ENCODE measurements around the gene FAM53B.
"Not testable (repeated sequence)": the region's sequence is repeated elsewhere in the genome, so short reads cannot be mapped to it uniquely, and the experiment has no call there.

FAM53B gene, protein sequence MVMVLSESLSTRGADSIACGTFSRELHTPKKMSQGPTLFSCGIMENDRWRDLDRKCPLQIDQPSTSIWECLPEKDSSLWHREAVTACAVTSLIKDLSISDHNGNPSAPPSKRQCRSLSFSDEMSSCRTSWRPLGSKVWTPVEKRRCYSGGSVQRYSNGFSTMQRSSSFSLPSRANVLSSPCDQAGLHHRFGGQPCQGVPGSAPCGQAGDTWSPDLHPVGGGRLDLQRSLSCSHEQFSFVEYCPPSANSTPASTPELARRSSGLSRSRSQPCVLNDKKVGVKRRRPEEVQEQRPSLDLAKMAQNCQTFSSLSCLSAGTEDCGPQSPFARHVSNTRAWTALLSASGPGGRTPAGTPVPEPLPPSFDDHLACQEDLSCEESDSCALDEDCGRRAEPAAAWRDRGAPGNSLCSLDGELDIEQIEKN

DNA sequence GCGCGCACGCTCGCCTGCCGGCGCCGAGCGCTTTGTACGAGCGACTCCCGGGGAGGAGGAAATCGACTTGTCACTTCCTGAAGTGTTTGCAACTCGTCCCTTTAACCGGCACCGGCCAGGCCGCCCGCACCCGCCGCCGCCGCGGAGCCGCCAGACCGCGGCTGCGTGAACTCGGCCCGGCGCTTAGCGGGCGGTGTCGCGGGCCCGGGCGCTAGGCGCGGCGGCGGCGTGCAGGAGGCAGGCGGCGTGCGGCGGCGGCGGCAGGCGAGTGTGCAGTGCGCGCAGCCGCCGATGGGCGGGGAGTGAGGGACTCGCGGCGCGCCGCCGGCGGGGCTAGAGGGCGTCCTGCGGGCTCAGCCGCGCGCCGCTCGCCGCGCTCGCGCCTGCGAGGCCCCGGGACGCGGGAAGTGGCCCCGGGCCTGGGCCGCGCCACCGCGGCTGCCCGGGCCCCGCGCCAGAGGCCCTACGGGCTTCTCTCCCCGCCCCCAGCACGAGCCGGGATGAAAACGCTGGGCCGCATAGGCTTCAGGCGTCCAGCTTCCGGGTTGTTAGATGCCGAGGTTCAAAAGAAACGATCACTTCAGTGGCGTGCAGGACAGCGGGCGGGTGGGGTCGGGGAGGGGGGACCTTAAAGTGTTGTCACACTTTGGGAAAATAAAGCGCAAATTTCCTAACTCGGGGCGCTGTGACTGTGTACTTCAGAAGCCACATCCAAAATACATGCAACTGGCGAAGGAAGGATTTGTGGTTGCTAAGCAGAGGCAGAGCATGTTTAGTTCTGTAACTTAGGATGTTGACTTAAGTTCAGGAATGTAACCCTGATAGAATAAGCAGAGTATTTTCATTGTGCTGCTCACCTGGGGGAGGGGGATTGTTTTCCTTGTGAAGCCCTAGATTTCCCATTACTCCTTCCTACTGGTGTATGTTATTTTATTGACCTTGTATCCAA is at the start of gene FAM53B:
TSS of gene FAM53B (minus strand) at position 277 of the 949 bp plus-strand sequence. CDS start 37,665 bp downstream, outside the sequence.
- H3K4me3 ChIP-seq (replicated peaks in 1 of 2; ENCODE audit: low read depth in 2 of 2, low read length in 2 of 2) = peak within 1 kb of the TSS; percentile 67 to 71
- peak; percentile 77 to 85 for DNase-seq (ENCODE audit: low read depth in 2 of 2)
- TF ChIP-seq, protein P1, sequence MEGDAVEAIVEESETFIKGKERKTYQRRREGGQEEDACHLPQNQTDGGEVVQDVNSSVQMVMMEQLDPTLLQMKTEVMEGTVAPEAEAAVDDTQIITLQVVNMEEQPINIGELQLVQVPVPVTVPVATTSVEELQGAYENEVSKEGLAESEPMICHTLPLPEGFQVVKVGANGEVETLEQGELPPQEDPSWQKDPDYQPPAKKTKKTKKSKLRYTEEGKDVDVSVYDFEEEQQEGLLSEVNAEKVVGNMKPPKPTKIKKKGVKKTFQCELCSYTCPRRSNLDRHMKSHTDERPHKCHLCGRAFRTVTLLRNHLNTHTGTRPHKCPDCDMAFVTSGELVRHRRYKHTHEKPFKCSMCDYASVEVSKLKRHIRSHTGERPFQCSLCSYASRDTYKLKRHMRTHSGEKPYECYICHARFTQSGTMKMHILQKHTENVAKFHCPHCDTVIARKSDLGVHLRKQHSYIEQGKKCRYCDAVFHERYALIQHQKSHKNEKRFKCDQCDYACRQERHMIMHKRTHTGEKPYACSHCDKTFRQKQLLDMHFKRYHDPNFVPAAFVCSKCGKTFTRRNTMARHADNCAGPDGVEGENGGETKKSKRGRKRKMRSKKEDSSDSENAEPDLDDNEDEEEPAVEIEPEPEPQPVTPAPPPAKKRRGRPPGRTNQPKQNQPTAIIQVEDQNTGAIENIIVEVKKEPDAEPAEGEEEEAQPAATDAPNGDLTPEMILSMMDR (IDR thresholded peaks at IDR 0.05; ENCODE audit: low read depth, low read length) = no peak

DNA sequence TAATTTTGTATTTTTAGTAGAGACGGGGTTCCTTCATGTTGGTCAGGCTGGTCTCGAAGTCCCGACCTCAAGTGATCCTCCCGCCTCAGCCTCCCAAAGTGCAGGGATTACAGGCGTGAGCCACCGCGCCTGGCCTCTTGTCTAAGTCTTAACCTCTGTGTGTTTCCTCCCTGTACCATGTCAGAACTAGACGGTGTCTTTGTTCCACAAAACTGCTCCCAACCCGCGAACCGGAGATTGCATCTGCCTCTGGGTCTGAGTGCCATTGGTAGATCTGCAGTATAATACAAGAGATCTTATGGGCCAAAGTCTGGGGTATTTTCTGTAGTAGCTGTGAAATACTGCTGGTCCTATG is 48.8 kb upstream of the FAM53B start:
- TF ChIP-seq, protein P1 (IDR thresholded peaks at IDR 0.05; ENCODE audit: low read depth, low read length) = no peak
- H3K4me3 ChIP-seq (replicated peaks in 1 of 2; ENCODE audit: low read depth in 2 of 2, low read length in 2 of 2) = no peak overlapping the region
- DNase-seq (ENCODE audit: low read depth in 2 of 2) = no peak

DNA sequence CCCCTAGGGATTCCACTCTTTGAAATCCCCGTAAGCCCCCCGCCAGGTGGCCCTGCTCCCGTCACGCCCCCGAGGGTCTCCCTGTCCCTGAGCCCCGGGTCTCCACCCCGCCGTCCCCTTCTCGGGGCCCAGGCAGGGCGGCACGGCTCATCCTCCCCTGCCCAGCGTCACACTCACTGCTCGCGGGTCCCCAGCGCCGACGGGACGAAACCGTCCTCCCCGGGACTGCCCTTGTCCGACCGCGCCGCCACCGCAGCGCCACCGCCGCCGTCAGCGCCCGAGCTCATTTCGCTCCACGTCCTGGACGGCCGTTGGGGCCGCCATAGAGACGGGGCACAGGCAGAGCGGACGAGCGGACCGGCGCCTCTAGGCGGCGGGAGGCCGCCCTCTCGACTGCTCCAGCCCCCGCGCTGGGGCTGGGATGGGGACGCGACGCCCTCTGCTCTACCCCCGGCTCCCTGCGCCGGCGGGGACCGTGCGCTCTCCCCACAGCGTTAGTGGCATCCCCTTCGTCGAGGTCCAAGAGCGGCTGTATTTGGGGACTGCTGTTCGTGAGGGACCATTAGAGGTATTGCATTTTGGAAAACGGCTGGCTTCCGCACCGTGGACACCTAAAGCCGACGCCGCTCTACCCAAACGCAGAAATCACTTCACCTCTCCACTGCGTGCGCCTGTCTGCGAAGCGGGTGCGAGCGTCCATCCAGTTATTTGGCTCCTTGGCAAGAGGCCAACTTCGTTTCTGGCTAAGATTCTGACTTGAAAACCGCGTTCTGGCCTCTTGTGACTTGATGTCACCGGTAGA is 47.6 kb upstream of the FAM53B start, which contains the start of gene EEF1AKMT2:
TSS of gene EEF1AKMT2 (minus strand) at position 341 of the 802 bp plus-strand sequence. CDS start at position 287, 54 bp downstream.
- TF ChIP-seq, protein P1 (IDR thresholded peaks at IDR 0.05; ENCODE audit: low read depth, low read length) = peak; percentile 20
- DNase-seq (ENCODE audit: low read depth in 2 of 2) = peak; percentile 88 to 90
- peak within 1 kb of the TSS; percentile 97 to 99 for H3K4me3 ChIP-seq (replicated peaks in 1 of 2; ENCODE audit: low read depth in 2 of 2, low read length in 2 of 2)

DNA sequence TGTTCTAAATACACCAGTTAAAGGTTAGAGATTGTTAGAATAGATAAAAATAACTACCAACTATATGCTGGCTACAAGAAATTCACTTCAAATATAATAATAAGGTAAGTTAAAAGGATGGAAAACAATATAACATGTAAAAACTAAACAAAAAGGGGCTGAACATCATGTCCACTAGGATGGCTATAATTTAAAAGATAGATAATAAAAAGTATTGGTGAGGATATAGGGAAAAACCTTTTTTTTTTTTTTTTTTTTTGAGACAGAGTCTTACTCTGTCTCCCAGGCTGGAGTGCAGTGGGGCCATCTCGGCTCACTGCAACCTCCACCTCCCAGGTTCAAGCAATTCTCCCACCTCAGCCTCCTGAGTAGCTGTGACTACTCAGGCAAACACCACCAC is 38.7 kb upstream of the FAM53B start:
- not testable (repeated sequence) for DNase-seq (ENCODE audit: low read depth in 2 of 2); H3K4me3 ChIP-seq (replicated peaks in 1 of 2; ENCODE audit: low read depth in 2 of 2, low read length in 2 of 2)

DNA sequence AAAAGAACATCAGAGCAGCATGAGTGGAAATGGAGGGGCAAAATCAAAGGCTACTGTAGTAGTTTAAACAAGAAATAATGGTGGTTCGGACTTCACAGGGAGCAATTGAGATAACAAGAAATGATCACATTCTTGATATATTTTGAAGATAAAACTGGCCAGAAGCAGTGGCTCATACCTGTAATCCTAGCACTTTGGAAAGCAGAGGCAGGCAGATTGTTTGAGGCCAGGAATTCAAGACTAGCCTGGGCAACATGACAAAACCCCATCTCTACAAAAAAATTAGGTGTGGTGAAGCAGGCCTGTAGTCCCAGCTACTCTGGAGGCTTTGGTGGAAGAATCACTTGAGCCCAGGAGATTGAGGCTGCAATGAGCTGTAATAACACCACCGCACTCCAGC is 24.6 kb upstream of the FAM53B start:
- no peak for DNase-seq (ENCODE audit: low read depth in 2 of 2)
- TF ChIP-seq, protein P1 (IDR thresholded peaks at IDR 0.05; ENCODE audit: low read depth, low read length) = no peak
- H3K4me3 ChIP-seq (replicated peaks in 1 of 2; ENCODE audit: low read depth in 2 of 2, low read length in 2 of 2) = no peak overlapping the region

DNA sequence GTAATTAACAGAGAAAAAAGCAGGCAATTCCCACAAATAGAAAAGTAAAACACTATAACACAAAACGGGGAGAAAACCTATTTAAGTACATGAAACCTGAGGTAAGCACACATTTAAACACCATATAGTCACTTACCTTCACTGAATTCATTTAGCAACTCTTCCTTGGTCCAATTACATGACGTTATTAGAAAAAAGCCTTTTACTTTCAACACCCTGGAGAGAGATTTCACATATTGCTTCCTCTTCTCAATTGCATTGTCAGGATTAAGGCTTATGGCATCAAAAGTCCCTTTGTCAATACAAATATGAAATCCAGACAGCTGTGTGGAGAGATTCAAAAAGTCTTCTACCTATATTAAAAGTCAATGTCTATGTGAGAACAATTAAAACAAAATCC is 21.1 kb upstream of the FAM53B start:
- no peak overlapping the region for H3K4me3 ChIP-seq (replicated peaks in 1 of 2; ENCODE audit: low read depth in 2 of 2, low read length in 2 of 2)
- no peak for DNase-seq (ENCODE audit: low read depth in 2 of 2)
- TF ChIP-seq, protein P1 (IDR thresholded peaks at IDR 0.05; ENCODE audit: low read depth, low read length) = no peak
